Coronary artery (tissue), 2 donors: Measurements from ENCODE around the gene AP2A2.

Source experiments
- DNase-seq: peaks from one replicate; pipeline ENCODE4 v3.0.0-alpha.2; 2017; ENCODE audit warnings: low spot score
- H3K27ac ChIP-seq, 2 donors: fragments of 200-600 bp; sonication (generic); one replicate each; pipeline ENCODE4 v1.5.1; 2016 to 2019
- H3K4me3 ChIP-seq: fragments of 200-600 bp; sonication (generic); 2 replicates; pipeline ENCODE4 v1.5.1; 2016; ENCODE audit warnings: mild to moderate bottlenecking, moderate library complexity
- CTCF ChIP-seq: fragments of 200-600 bp; sonication (generic); IDR thresholded peaks from one replicate; pipeline ENCODE4 v1.5.1; 2019; ENCODE audit warnings: antibody characterized with exemption

Gene AP2A2

DNA sequence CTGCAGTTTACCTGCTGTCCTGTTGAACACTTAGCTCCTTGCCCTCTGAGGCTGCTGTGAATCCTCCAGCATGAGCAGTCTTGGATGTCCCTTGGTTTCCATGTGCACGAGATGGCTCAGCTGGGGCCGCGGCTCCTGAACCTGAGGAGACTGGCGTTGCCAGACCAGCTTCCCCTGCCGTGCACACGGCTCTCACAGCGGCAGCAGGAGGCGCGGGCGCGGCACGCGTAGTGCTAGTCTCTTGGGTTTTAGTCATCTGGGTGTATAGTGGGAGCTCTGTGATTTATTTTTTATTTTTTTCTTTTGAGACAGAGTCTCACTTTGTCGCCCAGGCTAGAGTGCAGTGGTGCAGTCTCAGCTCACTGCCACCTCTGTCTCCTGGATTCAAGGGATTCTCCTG, 56.1 kb downstream of the AP2A2 start:
- no peak for TF ChIP-seq CTCF
- DNase-seq, result no peak
- no peak overlapping the region for H3K27ac ChIP-seq
- no peak overlapping the region for H3K4me3 ChIP-seq

DNA sequence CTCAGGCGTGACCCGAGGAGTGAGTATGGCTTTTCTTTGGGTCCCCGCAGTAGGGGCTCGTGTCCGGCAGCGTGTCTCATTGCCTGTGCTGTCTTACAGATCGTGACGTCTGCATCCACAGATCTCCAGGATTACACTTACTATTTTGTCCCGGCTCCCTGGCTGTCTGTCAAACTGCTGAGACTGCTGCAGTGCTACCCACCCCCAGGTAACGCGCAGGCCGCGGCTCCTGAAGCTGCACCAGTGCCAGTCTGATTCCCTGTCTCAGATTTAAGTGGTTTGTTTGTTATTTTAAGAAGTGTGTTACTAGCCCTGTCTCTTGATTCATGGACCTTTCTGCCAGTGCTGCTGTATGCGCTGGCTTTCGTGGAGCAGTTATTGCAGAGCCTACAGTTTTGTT, 58.9 kb downstream of the AP2A2 start:
- TF ChIP-seq CTCF, result no peak
- no peak for DNase-seq
- Histone ChIP-seq H3K4me3 (no peak overlapping the region), H3K27ac (no peak overlapping the region)

DNA sequence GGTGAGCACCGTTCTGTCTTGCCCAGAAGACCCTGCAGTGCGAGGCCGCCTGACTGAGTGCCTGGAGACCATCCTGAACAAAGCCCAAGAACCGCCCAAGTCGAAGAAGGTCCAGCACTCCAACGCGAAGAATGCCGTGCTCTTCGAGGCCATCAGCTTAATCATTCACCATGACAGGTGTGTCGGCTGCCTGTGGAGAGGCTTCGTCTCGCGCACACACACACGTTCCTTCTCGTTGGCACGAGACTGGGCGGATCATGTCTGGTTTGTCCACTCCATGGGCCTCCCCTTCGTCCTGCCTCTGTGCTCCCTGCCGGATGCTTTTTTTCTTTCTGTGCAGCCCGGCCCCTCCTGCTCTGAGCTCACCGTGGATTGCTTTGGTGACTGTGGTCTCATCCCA, 59.7 kb downstream of the AP2A2 start:
- Histone ChIP-seq H3K27ac (no peak overlapping the region), H3K4me3 (no peak overlapping the region)
- DNase-seq, result no peak
- TF ChIP-seq CTCF, result no peak

- no peak overlapping the region for H3K27ac ChIP-seq
- no peak overlapping the region for H3K4me3 ChIP-seq
- DNase-seq, result no peak
- no peak for TF ChIP-seq CTCF
Measured at GRCh38 chr11:985848-986247, 60.2 kb downstream of the AP2A2 start.

DNA sequence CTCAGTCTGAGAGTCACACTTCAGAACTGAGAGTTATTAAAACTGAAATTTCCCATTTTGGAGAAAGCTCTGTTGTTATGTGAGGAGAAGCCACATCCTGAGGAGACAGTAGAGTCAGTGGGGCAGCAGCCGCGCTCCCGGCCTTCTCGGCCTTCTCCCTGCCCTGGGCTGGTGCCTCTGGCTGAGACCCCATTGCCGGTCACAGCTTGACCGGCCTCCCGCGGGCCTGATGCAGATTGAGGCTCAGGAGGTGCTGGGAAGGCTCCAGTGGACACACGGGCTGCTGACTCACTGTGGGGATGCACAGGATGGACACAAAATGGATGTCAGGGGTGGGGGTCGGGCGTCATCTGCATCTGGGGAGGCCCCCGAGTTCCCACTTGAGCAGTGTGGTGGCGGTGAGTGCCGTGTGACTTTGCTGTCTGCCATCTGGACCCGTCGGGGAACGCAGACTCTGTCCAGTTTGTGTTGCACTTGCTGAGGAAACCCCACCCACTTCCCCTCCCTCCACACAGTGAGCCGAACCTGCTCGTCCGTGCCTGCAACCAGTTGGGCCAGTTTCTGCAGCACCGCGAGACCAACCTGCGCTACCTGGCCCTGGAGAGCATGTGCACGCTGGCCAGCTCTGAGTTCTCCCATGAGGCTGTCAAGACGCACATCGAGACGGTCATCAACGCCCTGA, 60.7 kb downstream of the AP2A2 start:
- DNase-seq, result no peak
- Histone ChIP-seq H3K27ac (no peak overlapping the region), H3K4me3 (no peak overlapping the region)
- no peak for TF ChIP-seq CTCF

GRCh38 chr11:986952-987305, 61.3 kb downstream of the AP2A2 start:
- TF ChIP-seq CTCF, result no peak
- DNase-seq, result no peak
- Histone ChIP-seq H3K27ac (no peak overlapping the region), H3K4me3 (no peak overlapping the region)

GRCh38 chr11:987671-988070, 62.0 kb downstream of the AP2A2 start:
- Histone ChIP-seq H3K4me3 (no peak overlapping the region), H3K27ac (no peak overlapping the region)
- TF ChIP-seq CTCF, result no peak
- DNase-seq, result no peak
